HG03571 (cell line): ENCODE data around the gene TOMM7.
"Not testable (repeated sequence)": the region's sequence is repeated elsewhere in the genome, so short reads cannot be mapped to it uniquely, and the experiment has no call there.

ENCODE experiments used
- ATAC-seq: cut with Tn5 transposase; IDR thresholded peaks from one replicate; pipeline ENCODE4 v1.9.1; 2021; ENCODE audit not compliant: unreplicated experiment

The TOMM7 gene

GRCh38 chr7:22790640-22791039 lies 32.0 kb downstream of the TOMM7 start:
- not testable (repeated sequence) for ATAC-seq

GRCh38 chr7:22787951-22788350 lies 34.7 kb downstream of the TOMM7 start:
- no peak for ATAC-seq

- ATAC-seq, result no peak
These were observed 36.2 kb downstream of the TOMM7 start for GRCh38 chr7:22786290-22786932.

GRCh38 chr7:22784346-22784745 lies 38.3 kb downstream of the TOMM7 start:
- ATAC-seq, result no peak

GRCh38 chr7:22783421-22783820 lies 39.2 kb downstream of the TOMM7 start:
- ATAC-seq, result no peak

- peak; percentile 66 for ATAC-seq
These were observed 39.9 kb downstream of the TOMM7 start for GRCh38 chr7:22782616-22783232.

GRCh38 chr7:22781230-22781711 lies 41.4 kb downstream of the TOMM7 start:
- no peak for ATAC-seq

GRCh38 chr7:22779730-22780323 lies 42.8 kb downstream of the TOMM7 start:
- ATAC-seq, result not testable (repeated sequence)

- ATAC-seq, result no peak
These were observed 45.7 kb downstream of the TOMM7 start for GRCh38 chr7:22776964-22777363.

- no peak for ATAC-seq
These were observed 49.8 kb downstream of the TOMM7 start for GRCh38 chr7:22772885-22773284.

- no peak for ATAC-seq
These were observed 50.8 kb downstream of the TOMM7 start for GRCh38 chr7:22771872-22772228.

GRCh38 chr7:22771194-22771871 lies 51.3 kb downstream of the TOMM7 start:
- no peak for ATAC-seq

- ATAC-seq, result peak; percentile 81
These were observed 57.0 kb downstream of the TOMM7 start for GRCh38 chr7:22765609-22766008.
